Inferior parietal cortex (tissue), 1 donor: ENCODE data around the gene KCNJ6.

Source experiments
- DNase-seq: peaks from one replicate; pipeline ENCODE4 v3.0.0-alpha.2; 2016; ENCODE audit errors: extremely low spot score

KCNJ6 gene

DNA sequence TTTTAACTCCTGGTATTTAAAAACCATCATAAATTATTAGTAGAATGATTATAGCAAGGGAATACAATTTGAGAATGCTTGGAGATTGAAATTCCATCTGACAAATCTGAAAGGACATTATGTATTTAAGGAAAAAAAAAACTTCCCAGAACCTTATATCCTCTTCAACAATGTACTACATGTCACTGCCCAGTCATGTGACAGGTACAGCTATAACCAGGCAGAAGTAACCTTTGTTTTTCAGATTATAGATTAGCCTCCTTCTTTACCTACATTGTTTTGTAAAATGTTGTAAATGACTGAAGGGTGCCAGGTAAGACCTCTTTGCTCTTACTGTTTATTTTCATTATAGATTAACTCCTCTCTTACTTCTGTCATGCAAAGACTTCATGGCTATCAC lies 96.9 kb downstream of the KCNJ6 start:
- DNase-seq = no peak

DNA sequence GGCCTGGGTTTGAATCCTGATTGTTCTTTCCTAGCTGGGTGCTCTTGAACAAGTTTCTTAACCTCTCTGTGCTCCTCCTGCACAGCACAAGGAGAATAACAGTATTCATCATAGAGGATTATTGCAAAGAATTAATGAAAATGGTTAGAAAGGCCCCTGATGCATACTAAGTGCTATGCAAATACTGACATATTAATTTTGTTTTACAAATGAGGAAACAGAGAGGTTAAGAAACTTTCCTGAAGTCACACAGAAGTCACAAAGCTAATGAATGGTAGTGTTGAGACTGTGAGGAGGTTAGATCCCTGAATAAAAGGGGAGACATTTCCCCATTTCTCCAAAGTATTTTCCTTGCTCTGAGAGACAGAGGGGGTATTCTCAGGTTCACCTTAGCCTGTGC lies 99.0 kb downstream of the KCNJ6 start:
- DNase-seq = no peak

DNA sequence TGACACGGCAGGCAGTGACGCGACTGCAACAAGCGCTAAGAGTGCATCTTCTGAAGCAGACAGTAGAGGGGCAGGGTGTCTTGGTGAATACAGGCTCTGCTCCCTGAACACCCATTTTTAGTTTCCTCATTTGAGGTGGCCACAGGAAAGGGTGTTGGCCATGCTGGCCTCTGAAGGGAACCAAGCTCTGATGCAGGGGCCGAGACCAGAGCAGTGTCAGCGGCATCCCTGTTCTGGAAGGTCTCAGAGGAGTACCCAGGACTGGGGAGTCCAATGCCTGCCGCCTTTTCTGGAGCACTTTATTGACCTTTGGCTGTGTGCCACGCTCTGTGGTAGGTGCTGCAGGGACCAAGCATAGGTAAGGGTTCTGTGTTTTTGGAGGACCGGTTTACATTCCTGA lies 100.4 kb downstream of the KCNJ6 start:
- no peak for DNase-seq

DNA sequence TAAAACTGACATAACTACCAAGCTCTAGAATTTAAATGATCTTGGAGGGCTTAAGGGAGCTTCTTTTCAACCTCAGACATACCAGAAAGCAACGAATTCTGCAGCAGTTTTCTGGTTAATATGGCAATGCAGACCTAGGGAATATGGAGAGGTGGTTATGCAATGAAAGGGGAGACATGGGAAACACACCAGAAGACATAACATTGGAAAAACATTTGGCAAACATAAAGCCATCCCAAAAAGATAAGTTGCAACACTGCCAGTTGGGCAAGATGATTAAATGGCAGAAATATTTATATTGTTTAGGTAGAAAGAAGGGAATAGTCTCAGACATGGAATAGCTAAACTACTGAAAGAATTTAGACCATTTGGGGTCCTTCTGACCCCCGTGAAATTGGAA lies 104.5 kb downstream of the KCNJ6 start:
- DNase-seq = no peak

DNA sequence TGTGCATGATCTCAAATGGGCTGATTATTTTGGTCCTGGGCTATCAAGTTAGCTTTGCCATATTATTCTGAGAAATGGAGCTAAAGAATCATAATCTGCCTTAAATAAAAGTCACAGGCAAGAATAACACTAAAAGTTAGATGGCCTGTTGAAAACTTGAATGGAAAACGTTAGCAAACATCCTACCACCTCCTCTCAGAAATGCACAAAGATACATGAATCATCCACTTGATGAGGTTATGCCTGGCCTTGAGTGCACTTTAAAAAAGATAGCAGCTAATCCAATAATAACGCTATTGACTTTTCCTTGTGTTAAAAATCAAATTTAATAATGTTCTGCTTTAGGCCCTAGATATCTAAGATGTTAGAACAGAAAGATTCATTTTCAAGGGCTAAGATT lies 108.0 kb downstream of the KCNJ6 start:
- no peak for DNase-seq

GRCh38 chr21:37805266-37805665 lies 111.0 kb downstream of the KCNJ6 start:
- no peak for DNase-seq

- DNase-seq = no peak
Measured at GRCh38 chr21:37804001-37804400, 112.3 kb downstream of the KCNJ6 start.

DNA sequence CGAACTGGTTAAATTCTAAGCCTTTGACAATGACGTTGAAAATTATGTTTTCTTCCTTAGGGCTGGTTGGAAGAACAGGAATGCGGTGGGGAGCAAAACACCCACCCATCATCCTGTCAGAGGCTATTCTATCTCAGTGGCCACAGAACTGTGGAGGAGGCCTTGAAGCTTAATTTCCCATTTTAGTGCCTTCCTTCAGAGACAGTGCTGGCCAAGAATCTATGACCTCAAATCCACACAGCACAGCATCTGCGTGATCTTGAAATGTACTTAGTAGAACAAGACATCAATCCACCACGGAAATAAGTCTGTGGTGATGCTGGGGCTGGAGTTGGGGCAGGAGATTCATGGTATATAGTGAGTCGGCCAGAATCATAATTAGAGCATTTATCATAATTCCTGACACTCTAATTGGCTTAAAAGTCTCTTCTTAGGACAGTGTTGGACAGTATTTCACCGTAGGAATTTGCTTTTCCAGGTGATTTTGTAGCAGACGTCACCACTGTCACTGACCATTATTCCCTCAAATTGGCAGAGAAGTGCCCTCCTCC lies 113.1 kb downstream of the KCNJ6 start:
- no peak for DNase-seq

DNA sequence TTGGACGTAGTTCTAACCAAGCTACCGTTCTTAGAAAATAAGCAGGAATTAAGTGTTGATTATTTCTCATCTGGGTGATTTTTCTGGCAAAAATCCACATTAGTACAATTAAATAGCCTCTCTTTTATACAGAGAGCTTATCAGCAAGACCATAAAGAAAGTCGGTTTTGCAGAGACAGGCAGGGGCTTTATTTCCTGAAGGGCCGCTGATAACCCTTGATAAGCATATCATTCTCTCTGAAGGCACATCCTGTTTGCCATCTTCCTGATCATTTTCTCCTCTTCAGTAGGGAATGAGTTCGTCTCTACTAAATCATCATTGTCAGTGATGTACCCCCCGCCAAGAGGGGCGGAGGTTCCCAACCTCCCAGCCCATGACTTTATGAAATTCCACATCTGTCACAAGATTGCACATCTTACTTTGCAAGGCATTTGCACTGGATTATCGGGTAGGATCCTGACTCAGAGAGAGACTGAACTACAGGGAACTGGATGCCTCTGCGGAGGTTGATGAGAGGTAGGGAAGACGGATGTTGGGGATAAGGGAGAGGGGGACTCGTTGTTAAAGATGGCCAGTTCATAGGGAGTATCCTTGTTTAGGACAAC lies 115.7 kb downstream of the KCNJ6 start:
- DNase-seq = no peak

DNA sequence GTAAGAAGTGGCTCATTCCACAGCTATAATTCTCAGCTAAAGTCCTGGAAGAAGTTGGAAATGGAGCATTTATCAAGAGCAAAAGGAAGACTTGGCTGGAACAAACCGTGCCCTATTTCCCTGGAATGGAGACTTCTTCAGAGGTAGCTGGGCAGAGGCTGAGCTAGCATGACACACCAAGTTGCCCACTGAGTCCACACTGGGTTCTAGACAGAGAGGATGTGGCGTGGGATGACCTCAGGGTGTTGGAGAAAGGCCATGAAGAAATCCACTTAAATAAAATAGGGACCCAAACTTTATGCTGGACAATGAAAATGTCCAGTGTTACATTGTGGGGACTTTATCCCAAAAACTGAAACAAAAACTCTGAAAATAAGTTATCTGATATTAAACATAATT lies 116.2 kb downstream of the KCNJ6 start:
- DNase-seq = no peak

- no peak for DNase-seq
Measured at GRCh38 chr21:37799211-37800056, 116.8 kb downstream of the KCNJ6 start.

DNA sequence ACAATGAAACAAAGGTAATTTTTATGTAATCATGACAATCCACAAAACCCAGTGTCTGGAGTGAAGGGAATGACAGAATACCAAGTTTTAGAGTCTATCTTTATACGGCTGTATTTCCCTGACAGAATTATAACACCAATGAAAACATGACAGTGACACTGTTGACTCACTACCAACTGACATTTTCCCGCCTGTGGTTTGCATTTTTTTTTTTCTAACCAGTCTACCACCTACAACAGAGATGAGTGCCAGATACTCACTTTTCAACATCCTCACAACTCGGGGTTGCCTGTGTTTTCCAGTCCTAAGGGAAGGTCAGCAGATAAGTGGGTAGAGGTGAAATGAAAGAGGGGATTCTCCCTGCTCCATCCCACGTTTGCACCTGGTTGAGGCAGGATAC lies 118.9 kb downstream of the KCNJ6 start:
- DNase-seq = no peak

- no peak for DNase-seq
Measured at GRCh38 chr21:37796011-37796410, 120.2 kb downstream of the KCNJ6 start.

DNA sequence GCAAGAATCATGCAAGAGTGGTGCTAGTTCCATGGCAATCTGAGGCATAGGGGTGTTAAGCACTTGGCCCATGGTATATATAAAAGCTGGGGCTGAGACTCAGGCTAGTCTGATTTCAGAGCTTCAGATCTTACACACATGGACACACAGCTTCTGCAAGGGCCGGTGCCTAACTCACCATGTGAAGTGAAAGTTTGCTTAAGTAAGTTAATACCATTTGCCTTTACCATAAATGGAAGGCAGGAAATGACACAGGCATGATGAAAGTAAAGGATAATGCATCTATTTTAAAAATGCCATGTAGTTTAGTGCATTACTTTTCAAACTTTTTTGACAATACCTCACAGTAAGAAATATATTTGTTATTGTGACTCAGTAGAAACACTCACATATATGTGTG lies 122.6 kb downstream of the KCNJ6 start:
- no peak for DNase-seq

- DNase-seq = no peak
Measured at GRCh38 chr21:37792046-37792445, 124.2 kb downstream of the KCNJ6 start.

DNA sequence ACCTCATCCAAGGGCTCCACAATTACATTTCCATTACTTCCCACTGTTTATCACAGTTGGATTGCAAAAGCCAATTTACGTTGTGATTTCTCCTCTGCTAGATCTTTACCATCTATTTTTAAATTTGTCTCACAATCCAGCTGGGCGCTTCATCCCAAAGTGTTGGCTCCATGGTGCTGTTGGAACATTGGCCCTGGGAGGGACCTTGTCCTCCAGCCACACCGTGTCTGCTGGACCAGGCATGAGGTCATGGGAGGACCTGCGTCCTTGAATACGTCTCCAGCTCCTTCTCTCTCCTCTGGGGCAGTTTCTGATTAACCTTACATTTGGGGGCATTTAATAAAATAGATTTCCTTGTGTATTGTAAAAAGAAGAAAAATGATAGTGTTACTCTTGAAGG lies 125.4 kb downstream of the KCNJ6 start:
- no peak for DNase-seq

DNA sequence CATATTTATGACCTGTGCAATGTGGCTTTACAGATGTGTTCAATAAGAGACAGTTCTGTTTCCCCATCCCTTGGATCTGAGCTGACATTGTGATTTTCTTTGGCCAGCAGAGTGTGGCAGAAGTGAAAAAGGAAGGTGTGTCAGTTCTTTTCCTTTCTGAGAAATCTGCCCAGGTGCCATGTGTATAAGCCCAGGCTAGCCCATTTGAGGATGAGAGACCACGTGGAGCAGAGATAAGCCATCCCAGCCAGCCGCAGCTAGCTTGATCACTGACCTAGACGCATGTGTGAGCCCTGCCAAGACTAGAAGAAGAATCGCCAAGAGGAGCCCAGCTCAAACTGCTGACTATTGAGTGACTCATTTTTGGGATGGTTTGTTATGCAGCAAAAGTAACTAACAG lies 127.8 kb downstream of the KCNJ6 start:
- DNase-seq = no peak

DNA sequence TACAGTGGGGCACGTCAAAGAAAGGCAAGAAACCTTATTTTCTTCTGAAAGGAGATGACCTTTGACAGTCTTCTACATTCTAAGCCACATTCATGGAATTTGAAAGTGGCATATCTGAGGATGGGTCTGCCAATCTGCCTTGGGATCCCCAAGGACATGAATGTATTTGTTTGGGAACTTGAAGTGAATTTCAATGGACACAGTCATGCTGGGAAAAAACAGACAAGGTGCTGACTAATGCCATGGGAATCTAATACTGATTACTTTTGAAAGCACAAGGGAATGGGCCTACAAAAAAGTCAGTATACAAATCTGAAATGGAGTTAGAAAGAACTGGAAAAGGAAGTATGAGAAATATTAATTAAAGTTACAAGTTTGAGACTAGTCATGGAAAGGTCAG lies 128.8 kb downstream of the KCNJ6 start:
- DNase-seq = no peak

DNA sequence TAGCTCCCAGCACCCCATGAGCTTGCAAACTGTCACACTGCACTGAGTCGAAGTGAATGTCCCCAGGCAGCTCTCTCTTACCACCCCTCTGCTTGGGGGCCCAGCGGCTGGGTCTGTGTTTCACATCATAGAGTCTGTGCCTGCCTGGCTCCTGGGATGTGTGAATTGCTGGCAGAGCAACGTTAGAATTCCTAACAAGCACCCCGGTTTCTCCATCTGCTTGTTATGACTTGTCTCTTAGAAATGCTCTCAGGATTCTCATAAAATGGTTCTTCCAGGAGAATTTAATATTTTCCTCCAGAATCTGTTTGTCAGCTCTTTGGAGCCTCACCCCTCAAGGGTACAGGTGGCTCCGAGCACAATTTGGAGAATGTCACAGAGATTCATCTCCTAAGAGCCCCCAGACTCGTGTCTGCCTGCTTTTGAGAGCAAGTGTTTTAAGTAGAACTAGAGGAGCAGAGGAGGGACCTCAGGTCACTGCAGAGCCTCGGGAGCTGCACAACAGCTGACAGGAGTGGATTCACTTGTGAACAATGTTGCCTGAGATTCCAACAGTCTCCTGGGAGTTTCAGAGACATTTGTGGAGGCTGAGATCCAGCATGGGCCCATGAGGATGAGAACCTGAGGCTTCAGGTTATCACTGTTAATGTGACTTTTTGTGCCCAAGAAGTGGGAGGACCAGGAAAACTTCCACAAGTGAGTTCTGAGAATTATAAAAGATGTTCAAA lies 131.5 kb downstream of the KCNJ6 start:
- DNase-seq = no peak

DNA sequence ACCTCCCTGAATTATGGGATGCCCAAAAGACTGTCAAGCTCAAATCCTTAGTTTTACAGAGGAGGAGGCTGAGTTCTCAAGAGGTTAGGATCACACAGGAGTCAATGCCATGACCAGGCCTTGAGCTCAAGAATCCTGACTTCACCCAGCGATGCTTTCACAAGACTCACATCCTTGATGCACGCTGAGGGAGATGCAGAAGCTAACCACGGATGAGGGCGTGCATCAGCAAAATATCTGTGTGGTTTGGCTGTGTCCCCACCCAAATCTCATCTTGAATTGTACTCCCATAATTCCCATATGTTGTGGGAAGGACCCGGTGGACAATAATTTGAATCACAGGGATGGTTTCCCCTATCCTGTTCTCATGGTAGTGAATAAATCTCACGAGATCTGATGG lies 133.2 kb downstream of the KCNJ6 start:
- DNase-seq = no peak

DNA sequence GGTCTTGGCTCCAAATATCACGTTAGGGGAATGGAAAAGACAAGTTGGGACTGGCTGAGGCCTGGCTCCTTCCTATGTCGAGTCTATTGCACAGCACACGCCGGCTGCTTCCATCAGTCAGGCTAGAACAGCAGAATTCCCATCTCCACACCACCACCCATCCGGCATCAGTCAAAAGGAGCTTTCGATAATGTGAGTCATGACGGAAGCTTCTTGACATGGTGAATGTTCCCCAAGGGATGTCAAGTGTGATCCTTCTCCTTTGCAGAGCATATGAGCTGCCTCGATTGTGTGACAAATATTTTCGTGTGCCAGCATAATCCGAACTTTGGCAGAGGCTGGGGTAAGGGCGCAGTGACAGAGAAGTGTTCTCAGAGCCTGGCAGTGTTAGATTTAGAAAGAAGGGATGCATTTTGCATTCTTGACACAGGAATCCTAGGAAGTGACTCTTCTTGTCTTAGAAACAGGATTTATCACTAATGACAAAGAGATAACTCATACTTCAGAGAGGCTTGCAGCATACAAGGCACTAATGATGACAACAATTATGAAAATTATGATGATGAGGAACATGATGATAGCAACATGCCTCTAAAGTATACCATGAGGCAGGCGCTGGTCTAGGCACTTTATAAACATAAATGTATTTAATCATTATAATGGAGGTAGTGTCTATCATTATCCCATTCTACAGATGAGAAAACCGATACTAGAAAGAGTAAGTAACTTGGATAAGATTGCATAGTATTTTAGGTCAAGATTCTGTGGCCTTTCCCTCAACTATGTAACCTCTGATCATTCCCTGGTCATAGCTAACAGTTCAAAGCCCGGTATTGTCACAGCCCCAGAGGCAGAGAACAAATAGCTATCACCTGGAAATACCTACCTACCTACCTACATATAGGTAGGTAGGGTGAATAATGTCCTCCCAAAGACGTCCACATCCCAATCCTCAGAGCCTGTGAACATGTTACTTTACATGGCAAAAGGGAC lies 135.0 kb downstream of the KCNJ6 start:
- no peak for DNase-seq
